GM23338 (cell line): ENCODE measurements around the gene CCDC117. TPM values are rescaled to one million over a fixed set of nuclear protein-coding genes. Genes with fewer than 3 reads are reported as not detected.

Experiments used
- ATAC-seq: fragments of 200-7000 bp; cut with Tn5 transposase; 3 replicates; pipeline ENCODE4 v1.9.1; 2020
- DNase-seq: peaks from one replicate; pipeline ENCODE4 v3.0.0-alpha.2; 2015; ENCODE audit warnings: low spot score
- H2AFZ ChIP-seq: fragments of 200-600 bp; sonication (generic); 2 replicates; pipeline ENCODE4 v1.8.0; 2016; ENCODE audit warnings: antibody characterized with exemption, mild to moderate bottlenecking, moderate library complexity
- H3F3A ChIP-seq: fragments of 200-600 bp; sonication (generic); replicated peaks from 2 replicates; pipeline ENCODE4 v1.8.0; 2017; ENCODE audit warnings: antibody characterized with exemption, mixed run types, low read depth
- H3K27ac ChIP-seq: fragments of 200-600 bp; sonication (generic); 2 replicates; pipeline ENCODE4 v1.6.1; 2016; ENCODE audit warnings: low read depth
- H3K27me3 ChIP-seq: fragments of 200-600 bp; sonication (generic); 2 replicates; pipeline ENCODE4 v1.8.0; 2016; ENCODE audit warnings: mild to moderate bottlenecking, mixed run types, moderate library complexity; ENCODE audit not compliant: insufficient read depth
- H3K36me3 ChIP-seq: fragments of 200-600 bp; sonication (generic); 2 replicates; pipeline ENCODE4 v1.8.0; 2016; ENCODE audit warnings: mild to moderate bottlenecking; ENCODE audit not compliant: insufficient read depth
- H3K4me1 ChIP-seq: fragments of 200-600 bp; sonication (generic); 2 replicates; pipeline ENCODE4 v1.8.0; 2016; ENCODE audit warnings: mild to moderate bottlenecking, moderate library complexity; ENCODE audit not compliant: insufficient read depth
- H3K4me2 ChIP-seq: fragments of 200-600 bp; sonication (generic); 2 replicates; pipeline ENCODE4 v1.7.1; 2017; ENCODE audit warnings: mixed run types
- H3K4me3 ChIP-seq: fragments of 200-600 bp; sonication (generic); 2 replicates; pipeline ENCODE4 v1.6.1; 2016; ENCODE audit warnings: mixed run types
- H3K79me2 ChIP-seq: fragments of 200-600 bp; sonication (generic); replicated peaks from 2 replicates; pipeline ENCODE4 v1.8.0; 2017; ENCODE audit warnings: mild to moderate bottlenecking; ENCODE audit not compliant: insufficient read depth
- H3K9me2 ChIP-seq: fragments of 200-600 bp; sonication (generic); 2 replicates; pipeline ENCODE4 v1.8.0; 2017; ENCODE audit not compliant: insufficient read depth
- H4K20me1 ChIP-seq: fragments of 200-600 bp; sonication (generic); replicated peaks from 2 replicates; pipeline ENCODE4 v1.8.0; 2017; ENCODE audit warnings: mild to moderate bottlenecking; ENCODE audit not compliant: insufficient read depth
- H3K27ac Mint-ChIP-seq: 2 replicates; pipeline ENCODE4 v1.8.0; 2020; ENCODE audit warnings: inconsistent platforms, mild to moderate bottlenecking, moderate library complexity, mixed read lengths
- H3K27me3 Mint-ChIP-seq: 3 replicates; pipeline ENCODE4 v1.8.0; 2022; ENCODE audit warnings: low read depth, mild to moderate bottlenecking, moderate library complexity, mixed read lengths, inconsistent platforms; ENCODE audit not compliant: insufficient read depth, poor library complexity
- H3K36me3 Mint-ChIP-seq: 3 replicates; pipeline ENCODE4 v1.8.0; 2021; ENCODE audit warnings: low read depth, mild to moderate bottlenecking, inconsistent platforms, moderate library complexity, mixed read lengths
- H3K4me1 Mint-ChIP-seq: 3 replicates; pipeline ENCODE4 v1.8.0; 2020; ENCODE audit warnings: mild to moderate bottlenecking, inconsistent platforms, mixed read lengths
- H3K4me3 Mint-ChIP-seq: 3 replicates; pipeline ENCODE4 v1.8.0; 2021; ENCODE audit warnings: moderate library complexity, mild to moderate bottlenecking, inconsistent platforms, mixed read lengths
- H3K9me3 Mint-ChIP-seq: 3 replicates; pipeline ENCODE4 v1.8.0; 2020; ENCODE audit warnings: moderate library complexity, mild to moderate bottlenecking, inconsistent platforms, mixed read lengths
- CREB1 ChIP-seq: fragments of 250-450 bp; sonication (Bioruptor Pico); IDR thresholded peaks from 2 replicates; pipeline ENCODE4 v1.5.0; 2020; ENCODE audit warnings: low read depth, mild to moderate bottlenecking, moderate library complexity
- CTCF ChIP-seq, 2 experiments: fragments of 200-600 bp in 1 of 2; sonication (generic) in 1 of 2; conservative IDR thresholded peaks; 2 replicates each; pipeline versions ENCODE4 v1.5.1 to v1.6.1; 2016 to 2017; ENCODE audit warnings: antibody characterized with exemption in 2 of 2, low read depth in 2 of 2, mild to moderate bottlenecking in 2 of 2, moderate library complexity in 1 of 2
- EZH2phosphoT487 ChIP-seq: fragments of 200-600 bp; sonication (generic); IDR thresholded peaks from one replicate; pipeline ENCODE4 v1.8.1; 2018; ENCODE audit warnings: antibody characterized with exemption; ENCODE audit not compliant: unreplicated experiment
- JUNB ChIP-seq: IDR thresholded peaks from one replicate; pipeline ENCODE4 v1.6.1; 2016; ENCODE audit warnings: antibody characterized with exemption; ENCODE audit not compliant: unreplicated experiment
- NANOG ChIP-seq: IDR thresholded peaks from 2 replicates; pipeline ENCODE4 v1.6.1; 2016; ENCODE audit warnings: antibody characterized with exemption, borderline replicate concordance
- POLR2AphosphoS5 ChIP-seq: IDR thresholded peaks from 2 replicates; pipeline ENCODE4 v1.6.1; 2016; ENCODE audit warnings: antibody characterized with exemption, low read depth
- REST ChIP-seq: IDR thresholded peaks from one replicate; pipeline ENCODE4 v1.6.1; 2018; ENCODE audit warnings: antibody characterized with exemption; ENCODE audit not compliant: unreplicated experiment
- STAT1 ChIP-seq: IDR thresholded peaks from one replicate; pipeline ENCODE4 v1.6.1; 2016; ENCODE audit warnings: antibody characterized with exemption; ENCODE audit not compliant: unreplicated experiment
- ZNF114 ChIP-seq: fragments of 250-450 bp; sonication (Bioruptor Pico); IDR thresholded peaks from 2 replicates; pipeline ENCODE4 v1.5.0; 2020; ENCODE audit warnings: mild to moderate bottlenecking, moderate library complexity
- ZNF331 ChIP-seq: fragments of 250-450 bp; sonication (Bioruptor Pico); IDR thresholded peaks from 2 replicates; pipeline ENCODE4 v1.5.0; 2020; ENCODE audit warnings: low read depth, mild to moderate bottlenecking, moderate library complexity
- polyA plus RNA-seq: library from polyadenylated mRNA; unstranded; fragments of >200 nt; fragmentation: Nextera tagmentation; extraction: Ambion mirVana; gene quantifications from 2 replicates; pipeline ENCODE4 v1.2.1, GENCODE V29; 2016
- total RNA-seq: library from RNA; depleted of rRNA; stranded (reverse); fragments of >200 nt; shearing (Covaris generic); gene quantifications from 2 replicates; pipeline ENCODE4 v1.2.3, GENCODE V29; 2014
- TF ChIP-seq, protein P1 (sequence below): IDR thresholded peaks from 2 replicates; pipeline ENCODE4 v1.6.1; 2016; ENCODE audit warnings: antibody characterized with exemption

Gene CCDC117
- total and polyA plus RNA-seq, 2 experiments from 2014 or later, result 23.9 to 54.1 TPM

- peaks cover 60% of the 10 kb centered on the region for H3K36me3 Mint-ChIP-seq
- Histone ChIP-seq H2AFZ (no peak overlapping the region), H3K36me3 (peaks cover 28% of the 10 kb centered on the region; the same call in 1 of the 2 replicates), H3F3A (no peaks in the 10 kb centered on the region; the same call in 1 of the 2 replicates), H3K4me3 (no peak overlapping the region), H3K4me1 (no peaks in the 10 kb centered on the region), H3K79me2 (peaks cover 54% of the 10 kb centered on the region), H3K4me2 (no peak overlapping the region), H3K27me3 (no peaks in the 10 kb centered on the region), H3K9me2 (no peaks in the 10 kb centered on the region), H3K27ac (no peak overlapping the region), H4K20me1 (peaks cover 27% of the 10 kb centered on the region)
- TF ChIP-seq NANOG (no peak), CREB1 (no peak), JUNB (no peak), STAT1 (no peak), EZH2phosphoT487 (no peak), ZNF114 (CRISPR knock-in tag) (no peak)
- TF ChIP-seq, protein P1, sequence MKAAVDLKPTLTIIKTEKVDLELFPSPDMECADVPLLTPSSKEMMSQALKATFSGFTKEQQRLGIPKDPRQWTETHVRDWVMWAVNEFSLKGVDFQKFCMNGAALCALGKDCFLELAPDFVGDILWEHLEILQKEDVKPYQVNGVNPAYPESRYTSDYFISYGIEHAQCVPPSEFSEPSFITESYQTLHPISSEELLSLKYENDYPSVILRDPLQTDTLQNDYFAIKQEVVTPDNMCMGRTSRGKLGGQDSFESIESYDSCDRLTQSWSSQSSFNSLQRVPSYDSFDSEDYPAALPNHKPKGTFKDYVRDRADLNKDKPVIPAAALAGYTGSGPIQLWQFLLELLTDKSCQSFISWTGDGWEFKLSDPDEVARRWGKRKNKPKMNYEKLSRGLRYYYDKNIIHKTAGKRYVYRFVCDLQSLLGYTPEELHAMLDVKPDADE, result no peak
- no peaks in the 10 kb centered on the region for H3K9me3 Mint-ChIP-seq
- H3K27ac Mint-ChIP-seq, result no peak overlapping the region
- DNase-seq, result no peak
- H3K4me3 Mint-ChIP-seq, result no peak overlapping the region
- peaks cover 5% of the 10 kb centered on the region for H3K27me3 Mint-ChIP-seq
- H3K4me1 Mint-ChIP-seq, result no peaks in the 10 kb centered on the region
- no peak for ATAC-seq
These were observed 7.8 kb downstream of the CCDC117 start for GRCh38 chr22:28780296-28780695.

DNA sequence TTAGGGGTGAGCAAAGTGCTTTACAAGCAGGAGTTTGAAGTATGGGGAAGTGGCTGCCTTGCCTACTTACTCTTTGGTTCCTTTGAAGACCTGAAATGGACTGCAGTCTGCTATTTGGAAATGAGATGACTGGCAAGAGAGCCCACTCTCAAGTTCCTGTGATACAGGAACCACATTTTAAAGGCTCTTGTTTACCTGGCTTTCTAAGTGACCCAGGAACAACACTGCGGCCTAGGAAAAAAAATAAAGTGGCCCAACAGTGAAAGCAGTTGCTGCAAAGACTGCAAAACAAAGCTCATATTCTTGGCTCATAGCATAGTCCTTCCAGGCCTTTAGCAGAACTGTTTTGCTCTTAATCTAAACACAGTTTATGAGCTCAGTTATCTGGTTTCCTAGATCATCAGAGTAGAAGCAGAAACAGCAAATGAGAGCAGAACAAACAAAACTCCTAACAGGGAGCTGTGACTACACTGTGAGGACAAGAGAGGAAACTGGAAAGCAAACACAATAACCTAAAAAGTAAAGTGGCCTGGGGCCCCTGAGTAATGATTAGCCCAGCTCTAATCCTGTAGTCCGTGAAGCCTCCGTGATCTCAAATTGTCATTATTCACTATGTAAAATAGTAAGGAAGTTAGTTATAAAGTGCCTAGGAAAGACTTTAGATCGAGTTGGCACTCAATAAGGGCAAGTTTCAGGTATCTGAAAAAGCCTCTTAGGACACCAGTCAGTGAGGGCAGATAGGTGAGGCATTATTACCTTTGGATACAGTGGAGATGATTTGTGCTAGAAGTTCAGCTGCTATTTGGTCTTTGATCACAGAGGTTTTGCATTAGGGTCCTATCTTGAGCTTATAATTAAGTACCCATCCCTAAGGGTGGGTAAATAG lies 11.5 kb downstream of the CCDC117 start:
- H3K36me3 ChIP-seq, result peaks cover 41% of the 10 kb centered on the region; the same call in 1 of the 2 replicates
- peaks cover 68% of the 10 kb centered on the region for H3K36me3 Mint-ChIP-seq
- H3K4me1 Mint-ChIP-seq, result no peaks in the 10 kb centered on the region
- no peaks in the 10 kb centered on the region for H3K9me3 Mint-ChIP-seq
- H3K27me3 Mint-ChIP-seq, result no peaks in the 10 kb centered on the region
- H3K4me3 ChIP-seq, result no peak overlapping the region
- no peak overlapping the region for H3K27ac ChIP-seq
- ATAC-seq (no peak), DNase-seq (no peak)
- no peaks in the 10 kb centered on the region; the same call in 1 of the 2 replicates for H3F3A ChIP-seq
- H2AFZ ChIP-seq, result no peak overlapping the region
- no peak overlapping the region for H3K4me3 Mint-ChIP-seq
- peaks cover 18% of the 10 kb centered on the region for H3K79me2 ChIP-seq
- H4K20me1 ChIP-seq, result peaks cover 20% of the 10 kb centered on the region
- no peaks in the 10 kb centered on the region for H3K27me3 ChIP-seq
- H3K4me2 ChIP-seq, result no peak overlapping the region
- no peaks in the 10 kb centered on the region for H3K9me2 ChIP-seq
- no peaks in the 10 kb centered on the region for H3K4me1 ChIP-seq
- no peak overlapping the region for H3K27ac Mint-ChIP-seq
- TF ChIP-seq CREB1, result no peak
- TF ChIP-seq REST, result no peak
- no peak for TF ChIP-seq ZNF114 (CRISPR knock-in tag)
- TF ChIP-seq STAT1, result no peak
- no peak for TF ChIP-seq CTCF (conservative IDR thresholded peaks at IDR 0.05; ENCODE audit: low read depth in 2 of 2)
- TF ChIP-seq POLR2AphosphoS5, result no peak
- TF ChIP-seq JUNB, result no peak
- no peak for TF ChIP-seq ZNF331 (CRISPR knock-in tag)
- no peak for TF ChIP-seq EZH2phosphoT487
- no peak for TF ChIP-seq NANOG
